Activated CD8-positive, alpha-beta memory T cell treated with anti-CD3 and anti-CD28 coated beads for 48 hours (primary cell): ENCODE measurements around the gene PCDHB6.
"Not testable (repeated sequence)": the region's sequence is repeated elsewhere in the genome, so short reads cannot be mapped to it uniquely, and the experiment has no call there.

Experiments
- DNase-seq, 3 experiments: peaks; one replicate each; pipeline ENCODE4 v3.0.0-alpha.2; 2020; ENCODE audit warnings: low read depth in 2 of 3, low spot score in 2 of 3

PCDHB6 gene

DNA sequence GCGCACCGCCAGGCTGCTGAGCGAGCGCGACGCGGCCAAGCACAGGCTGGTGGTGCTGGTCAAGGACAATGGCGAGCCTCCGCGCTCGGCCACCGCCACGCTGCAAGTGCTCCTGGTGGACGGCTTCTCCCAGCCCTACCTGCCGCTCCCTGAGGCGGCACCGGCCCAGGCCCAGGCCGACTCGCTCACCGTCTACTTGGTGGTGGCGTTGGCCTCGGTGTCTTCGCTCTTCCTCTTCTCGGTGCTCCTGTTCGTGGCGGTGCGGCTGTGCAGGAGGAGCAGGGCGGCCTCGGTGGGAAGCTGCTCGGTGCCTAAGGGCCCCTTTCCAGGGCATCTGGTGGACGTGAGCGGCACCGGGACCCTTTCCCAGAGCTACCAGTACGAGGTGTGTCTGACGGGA lies 51.8 kb downstream of the PCDHB6 start:
- DNase-seq = not testable (repeated sequence)
